Right lung (tissue), 5 donors: Measurements from ENCODE around the gene FAM193B. TPM values are rescaled to one million over a fixed set of nuclear protein-coding genes. Genes with fewer than 3 reads are reported as not detected.
"Not testable (repeated sequence)": the region's sequence is repeated elsewhere in the genome, so short reads cannot be mapped to it uniquely, and the experiment has no call there.

Source experiments
- DNase-seq, 2 donors: peaks; one replicate each; pipeline ENCODE4 v3.0.0-alpha.2; 2013
- polyA plus RNA-seq, 5 donors: library from polyadenylated mRNA; unstranded; fragments of 120-200 nt; gene quantifications; one replicate each; pipeline versions ENCODE4 v1.2.1 to v1.2.3, GENCODE V29; 2013; ENCODE audit warnings: inconsistent platforms in 1 of 5, low replicate concordance in 1 of 5; ENCODE audit not compliant: insufficient read length in 5 of 5, insufficient read depth in 1 of 5

FAM193B gene
- polyA plus RNA-seq, 5 donors = 84.2 to 108 (median 94.9) TPM

DNA sequence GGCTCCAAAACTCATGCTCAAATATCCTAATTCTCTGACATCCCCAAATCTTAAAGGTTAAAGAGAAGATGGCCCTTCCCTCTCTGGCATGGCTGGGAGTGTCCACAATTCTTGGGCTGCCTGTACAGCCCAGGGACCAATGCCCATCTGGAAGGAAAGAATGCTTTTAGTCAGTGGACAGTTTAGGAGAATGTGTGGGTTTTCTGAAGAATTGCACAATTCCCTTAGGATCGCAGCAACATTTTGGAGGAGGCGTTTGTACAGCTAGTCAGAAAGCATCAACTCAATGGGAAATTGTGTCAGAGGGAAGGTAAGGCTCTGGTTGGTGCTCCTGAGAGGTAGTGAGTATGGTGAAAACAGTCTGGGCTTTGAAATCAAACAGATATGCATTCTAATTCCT is 15.0 kb downstream of the FAM193B start:
- no peak for DNase-seq

- no peak for DNase-seq
These were observed 15.5 kb downstream of the FAM193B start for GRCh38 chr5:177538876-177539275.

GRCh38 chr5:177537389-177538361 is 16.7 kb downstream of the FAM193B start:
- no peak for DNase-seq

GRCh38 chr5:177536386-177536785 is 18.0 kb downstream of the FAM193B start:
- no peak for DNase-seq

DNA sequence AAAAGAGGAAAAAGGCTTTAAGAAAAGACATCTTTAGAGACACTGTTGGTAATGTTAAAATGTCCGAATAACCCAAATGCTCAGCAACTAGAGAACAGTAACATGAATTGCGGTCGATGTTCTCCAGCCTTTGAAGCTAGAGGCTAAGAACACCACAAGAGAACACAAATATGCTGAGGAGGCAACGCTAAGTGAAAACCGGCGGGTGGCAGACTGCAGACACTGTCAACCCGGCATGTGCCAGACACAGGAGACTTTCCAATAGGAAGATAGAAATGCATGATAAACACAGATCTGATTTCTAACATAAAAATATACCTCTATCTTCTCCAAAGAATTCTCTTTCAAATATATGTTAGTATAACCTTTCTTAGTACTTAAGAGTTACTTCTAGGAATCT is 19.2 kb downstream of the FAM193B start:
- no peak for DNase-seq

GRCh38 chr5:177534433-177534832 is 19.9 kb downstream of the FAM193B start:
- DNase-seq = not testable (repeated sequence)

DNA sequence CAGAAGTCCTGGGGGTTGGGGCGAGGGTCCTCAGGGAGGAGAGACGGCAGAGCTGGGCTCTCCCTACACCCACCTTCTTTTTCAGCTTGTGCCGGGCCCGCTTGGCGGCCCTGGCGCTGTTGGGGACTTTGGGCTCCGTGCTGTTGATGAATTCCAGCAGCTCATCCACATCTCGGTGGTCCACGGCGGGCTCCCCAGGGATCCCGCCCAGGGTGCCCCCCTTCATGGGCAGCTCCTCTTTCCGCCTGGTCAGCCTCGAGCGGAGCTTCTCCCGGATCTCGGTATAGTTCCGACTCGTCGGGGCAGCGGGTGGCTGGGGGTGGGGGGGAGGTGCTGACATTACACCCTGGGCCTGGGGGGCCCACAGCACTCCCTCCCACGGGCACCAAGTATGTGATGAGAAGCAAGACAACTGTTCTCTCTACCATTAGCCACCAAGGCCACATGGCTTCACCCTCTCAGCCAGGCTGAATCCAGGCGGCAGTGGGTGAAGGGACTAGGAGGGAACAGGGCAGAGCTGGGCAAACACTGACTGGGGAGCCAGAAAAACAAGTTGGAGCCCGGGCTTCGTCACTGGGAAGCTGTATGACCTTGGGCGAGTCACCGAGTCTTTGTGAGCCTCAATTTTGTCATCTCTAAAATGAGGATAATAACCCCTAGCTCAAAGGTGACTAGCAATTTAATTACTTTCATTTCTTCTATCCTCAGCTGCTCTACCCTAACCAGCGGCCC is 23.0 kb downstream of the FAM193B start:
- no peak for DNase-seq

- DNase-seq = no peak
These were observed 23.7 kb downstream of the FAM193B start for GRCh38 chr5:177530638-177531037.

DNA sequence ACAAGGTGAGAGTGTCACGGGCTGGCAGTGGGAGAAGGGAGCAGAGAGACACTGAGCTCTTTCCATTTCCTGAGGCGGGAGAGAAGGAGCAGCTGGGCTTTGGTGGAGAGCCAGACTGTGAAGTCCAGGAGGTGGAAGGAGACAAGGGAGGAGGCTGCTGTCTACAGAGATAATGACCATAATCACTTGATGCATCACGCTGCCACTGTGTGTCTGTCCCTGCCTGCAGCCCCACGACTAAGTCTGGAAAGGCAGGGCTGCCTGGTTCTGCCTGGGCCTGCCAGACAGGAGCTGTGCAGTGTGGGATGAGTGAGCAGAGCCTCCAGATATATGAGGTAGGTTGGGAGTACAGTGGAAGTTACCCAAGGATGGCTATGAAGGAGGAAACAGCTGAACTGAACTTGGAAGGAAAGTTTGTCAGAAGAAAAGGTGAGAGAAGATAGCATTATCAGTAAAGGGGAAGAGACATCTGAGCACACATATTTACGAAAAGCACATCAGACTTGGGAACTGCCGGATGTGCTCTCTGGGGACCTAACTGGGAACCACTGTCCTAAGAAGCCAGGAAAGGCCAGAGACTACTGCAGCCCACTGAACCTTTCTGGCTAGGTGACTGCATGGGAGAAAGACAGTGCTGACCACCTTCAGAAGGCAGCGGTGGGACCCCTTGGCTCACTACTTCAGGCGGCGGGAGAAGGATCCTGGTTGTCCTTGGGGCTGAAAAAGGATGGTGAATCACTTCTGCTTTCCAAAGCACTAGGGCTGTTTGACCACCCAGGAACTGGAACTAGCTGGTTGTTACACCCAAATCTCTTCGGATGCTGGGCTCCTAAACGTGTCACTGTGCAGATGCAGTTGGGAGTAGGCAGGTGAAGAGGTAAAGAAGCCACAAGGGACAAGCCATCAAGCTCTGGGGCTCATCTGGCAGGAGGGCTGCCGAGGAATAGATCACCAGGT is 24.8 kb downstream of the FAM193B start:
- DNase-seq = no peak

- DNase-seq = no peak
These were observed 25.7 kb downstream of the FAM193B start for GRCh38 chr5:177528631-177529030.

- DNase-seq = no peak
These were observed 26.8 kb downstream of the FAM193B start for GRCh38 chr5:177527595-177527994.

GRCh38 chr5:177526791-177527190 is 27.6 kb downstream of the FAM193B start:
- DNase-seq = no peak

DNA sequence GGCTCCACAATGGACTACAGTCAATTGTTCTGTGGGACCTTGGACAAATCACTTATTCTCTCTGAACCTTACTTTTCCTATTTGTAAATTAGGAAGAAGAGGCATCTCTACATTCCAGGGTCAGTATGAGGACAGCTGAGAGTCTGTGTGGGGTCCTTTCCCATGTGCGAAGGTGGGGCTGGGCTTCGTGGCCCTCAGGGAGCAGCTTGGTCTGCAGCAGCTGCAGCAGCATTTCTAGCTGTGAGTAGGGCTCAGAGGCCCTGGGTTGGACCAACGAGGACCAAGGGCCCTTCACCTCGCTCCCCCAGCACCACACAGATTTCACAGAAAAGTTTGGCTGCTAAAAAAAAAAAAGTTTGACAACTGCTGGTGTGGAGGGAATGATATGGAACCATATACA is 28.2 kb downstream of the FAM193B start:
- no peak for DNase-seq

GRCh38 chr5:177524941-177525655 is 29.3 kb downstream of the FAM193B start:
- DNase-seq = no peak

DNA sequence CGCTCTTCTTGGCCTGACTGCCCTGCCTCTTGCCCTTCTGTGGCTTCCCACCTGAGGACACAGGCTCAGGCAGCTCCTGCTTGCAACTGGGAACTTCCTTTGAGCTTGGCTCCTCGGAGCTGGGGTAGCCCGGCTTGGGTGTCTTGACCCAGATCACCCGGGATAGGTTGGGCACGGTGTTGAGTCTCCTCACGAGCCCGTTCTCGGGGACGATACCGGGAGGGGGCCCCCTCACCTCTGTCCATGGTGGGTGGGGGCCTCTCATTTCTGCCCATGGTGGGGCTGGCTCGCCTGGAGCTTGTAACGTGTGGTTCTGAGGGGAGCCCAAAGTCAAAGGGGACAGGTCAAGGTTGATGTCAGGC is 29.8 kb downstream of the FAM193B start:
- no peak for DNase-seq

DNA sequence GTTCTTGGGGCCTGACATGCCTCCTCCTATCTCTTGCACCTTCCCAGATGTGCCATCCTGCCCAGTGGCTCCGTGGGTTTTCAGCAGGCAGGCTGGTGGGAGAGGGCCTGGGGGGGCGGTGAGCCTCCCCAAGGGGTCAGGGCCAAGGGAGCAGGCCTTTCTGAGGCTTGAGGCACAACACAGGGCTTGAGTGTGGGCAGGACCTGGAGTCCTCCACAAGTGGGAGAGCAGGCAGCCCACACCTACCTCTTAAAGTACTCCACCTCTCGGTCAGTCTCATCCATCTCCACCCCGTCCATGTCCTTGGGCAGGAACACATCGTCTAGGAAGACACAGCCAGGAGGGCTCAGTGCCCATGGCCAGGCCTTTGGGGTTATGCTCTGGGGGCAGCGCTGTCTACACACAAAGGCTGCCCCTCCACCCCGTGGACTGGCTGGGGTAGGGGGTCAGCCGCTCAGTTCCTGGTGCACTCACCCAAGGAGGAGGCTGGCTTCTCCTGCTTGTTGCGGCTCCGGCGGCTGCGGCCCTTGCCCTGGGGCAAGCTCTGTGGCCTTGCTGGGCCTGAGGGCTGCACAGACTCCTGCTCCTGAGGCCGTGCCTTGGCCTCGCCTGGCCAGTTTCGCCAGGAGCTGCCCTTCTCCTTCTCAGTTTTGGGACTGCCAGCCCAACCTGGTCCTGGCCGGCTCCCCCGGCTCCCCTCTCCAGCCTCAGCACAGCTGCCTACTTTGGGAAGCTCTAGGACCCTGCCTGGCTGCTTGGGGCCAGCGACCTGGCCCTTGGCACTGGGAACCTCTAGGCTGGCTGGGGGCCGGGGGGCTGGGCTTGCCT is 30.4 kb downstream of the FAM193B start:
- DNase-seq = no peak

DNA sequence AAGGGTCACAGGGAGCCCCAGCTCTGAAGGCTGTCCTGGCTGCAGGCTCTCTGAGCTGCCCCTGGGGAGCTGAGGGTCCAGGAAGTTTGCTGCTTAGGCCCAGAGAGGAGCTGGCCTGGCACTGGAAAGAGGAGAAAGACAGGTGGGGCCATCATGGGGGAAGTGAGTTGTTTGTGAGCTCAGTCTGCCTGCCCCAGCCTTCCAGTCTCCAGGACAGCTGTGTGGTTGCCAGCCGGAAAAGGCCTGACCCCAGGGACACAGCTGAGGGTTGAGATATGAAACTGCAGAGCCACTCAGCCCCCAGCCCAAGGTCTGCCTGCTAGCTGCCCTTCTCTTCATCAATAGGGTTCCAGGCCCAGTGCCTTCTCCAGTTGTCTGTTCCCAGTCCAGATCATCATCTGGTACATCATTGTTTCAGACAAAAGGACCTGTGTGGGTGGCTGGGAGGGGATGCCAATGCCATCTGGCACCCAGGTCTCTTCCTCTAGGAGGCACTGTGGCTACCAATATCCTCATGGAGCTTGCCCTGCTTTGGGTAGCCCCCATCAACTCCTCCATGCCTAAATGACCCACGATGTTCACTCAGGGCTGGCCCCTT is 33.3 kb downstream of the FAM193B start:
- no peak for DNase-seq

DNA sequence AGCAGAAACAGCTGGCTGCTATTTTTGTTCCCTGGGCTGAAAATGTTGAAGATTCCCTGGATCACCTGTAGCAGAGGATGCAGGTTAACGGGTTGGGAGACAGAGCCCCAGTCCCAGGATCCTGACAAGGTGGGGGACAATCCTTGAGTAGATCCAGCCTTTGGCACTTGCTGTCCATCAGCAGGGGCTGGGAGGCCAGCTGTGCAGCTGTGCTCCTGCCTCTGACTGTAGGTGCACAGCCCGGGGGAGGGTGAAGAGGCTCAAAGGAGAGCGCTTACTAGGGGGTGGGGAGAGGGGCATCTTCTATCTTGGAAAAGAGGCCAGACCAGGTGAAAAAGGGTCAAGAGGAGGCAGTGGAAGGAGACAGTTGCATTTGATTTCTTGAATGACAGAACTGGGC is 34.1 kb downstream of the FAM193B start:
- DNase-seq = no peak

- no peak for DNase-seq
These were observed 34.7 kb downstream of the FAM193B start for GRCh38 chr5:177519463-177520235.
